IMR-90 (cell line): Measurements from ENCODE around the gene GNG8.

Source experiments
- BHLHE40 ChIP-seq: fragments of 150-350 bp; IDR thresholded peaks from 2 replicates; pipeline ENCODE4 v1.6.1; 2016; ENCODE audit warnings: mild to moderate bottlenecking, low read depth, low read length
- MAFK ChIP-seq: IDR thresholded peaks from 2 replicates; pipeline ENCODE4 v1.6.1; 2012; ENCODE audit warnings: low read depth, low read length, improper control_type of control experiment
- POLR2A ChIP-seq: IDR thresholded peaks from 2 replicates; pipeline ENCODE4 v1.6.1; 2012; ENCODE audit warnings: mild to moderate bottlenecking, low read depth, low read length
- RAD21 ChIP-seq: IDR thresholded peaks from 2 replicates; pipeline ENCODE4 v1.6.1; 2012; ENCODE audit warnings: low read length, improper control_type of control experiment
- SMC3 ChIP-seq: fragments of 150-350 bp; IDR thresholded peaks from 2 replicates; pipeline ENCODE4 v1.6.1; 2016; ENCODE audit warnings: low read depth, mild to moderate bottlenecking, antibody characterized with exemption, low read length, moderate library complexity
- TF ChIP-seq, protein P1 (sequence below): conservative IDR thresholded peaks from 2 replicates; pipeline ENCODE4 v1.5.1; 2012; ENCODE audit warnings: mild to moderate bottlenecking, low read depth, low read length, improper control_type of control experiment
- TF ChIP-seq, protein P2 (sequence below): fragments of 150-350 bp; IDR thresholded peaks from 2 replicates; pipeline ENCODE4 v1.6.1; 2017; ENCODE audit warnings: mild to moderate bottlenecking, antibody characterized with exemption, low read length, low read depth

DNA sequence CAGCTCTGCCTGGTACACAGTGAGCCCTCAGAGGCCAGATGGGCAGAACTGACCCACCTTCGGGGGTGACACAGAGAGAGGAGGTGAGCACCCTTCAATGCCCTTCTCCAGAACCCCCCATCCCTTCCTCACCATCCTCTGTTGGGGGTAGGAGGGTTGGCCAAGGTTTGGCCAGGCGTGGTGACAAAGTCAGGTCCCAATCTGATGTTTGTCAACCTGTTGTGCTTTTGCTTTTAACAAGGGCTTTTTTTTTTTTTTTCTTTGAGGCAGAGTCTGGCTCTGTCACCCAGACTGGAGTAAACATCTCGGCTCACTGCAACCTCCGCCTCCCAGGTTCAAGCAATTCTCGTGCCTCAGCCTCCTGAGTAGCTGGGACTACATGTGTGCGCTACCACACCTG lies 18.4 kb downstream of the GNG8 start:
- TF ChIP-seq, protein P1, sequence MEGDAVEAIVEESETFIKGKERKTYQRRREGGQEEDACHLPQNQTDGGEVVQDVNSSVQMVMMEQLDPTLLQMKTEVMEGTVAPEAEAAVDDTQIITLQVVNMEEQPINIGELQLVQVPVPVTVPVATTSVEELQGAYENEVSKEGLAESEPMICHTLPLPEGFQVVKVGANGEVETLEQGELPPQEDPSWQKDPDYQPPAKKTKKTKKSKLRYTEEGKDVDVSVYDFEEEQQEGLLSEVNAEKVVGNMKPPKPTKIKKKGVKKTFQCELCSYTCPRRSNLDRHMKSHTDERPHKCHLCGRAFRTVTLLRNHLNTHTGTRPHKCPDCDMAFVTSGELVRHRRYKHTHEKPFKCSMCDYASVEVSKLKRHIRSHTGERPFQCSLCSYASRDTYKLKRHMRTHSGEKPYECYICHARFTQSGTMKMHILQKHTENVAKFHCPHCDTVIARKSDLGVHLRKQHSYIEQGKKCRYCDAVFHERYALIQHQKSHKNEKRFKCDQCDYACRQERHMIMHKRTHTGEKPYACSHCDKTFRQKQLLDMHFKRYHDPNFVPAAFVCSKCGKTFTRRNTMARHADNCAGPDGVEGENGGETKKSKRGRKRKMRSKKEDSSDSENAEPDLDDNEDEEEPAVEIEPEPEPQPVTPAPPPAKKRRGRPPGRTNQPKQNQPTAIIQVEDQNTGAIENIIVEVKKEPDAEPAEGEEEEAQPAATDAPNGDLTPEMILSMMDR, result no peak
- no peak for TF ChIP-seq SMC3
- TF ChIP-seq BHLHE40, result no peak
- no peak for TF ChIP-seq MAFK
- TF ChIP-seq RAD21, result no peak
- TF ChIP-seq, protein P2, sequence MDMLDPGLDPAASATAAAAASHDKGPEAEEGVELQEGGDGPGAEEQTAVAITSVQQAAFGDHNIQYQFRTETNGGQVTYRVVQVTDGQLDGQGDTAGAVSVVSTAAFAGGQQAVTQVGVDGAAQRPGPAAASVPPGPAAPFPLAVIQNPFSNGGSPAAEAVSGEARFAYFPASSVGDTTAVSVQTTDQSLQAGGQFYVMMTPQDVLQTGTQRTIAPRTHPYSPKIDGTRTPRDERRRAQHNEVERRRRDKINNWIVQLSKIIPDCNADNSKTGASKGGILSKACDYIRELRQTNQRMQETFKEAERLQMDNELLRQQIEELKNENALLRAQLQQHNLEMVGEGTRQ, result no peak
- no peak for TF ChIP-seq POLR2A
